Osteocyte (in vitro differentiated cells): ENCODE data around the gene SORCS3. TPM values are rescaled to one million over a fixed set of nuclear protein-coding genes. Genes with fewer than 3 reads are reported as not detected.

Source experiments
- DNase-seq: peaks from one replicate; pipeline ENCODE4 v3.0.0; 2021; ENCODE audit warnings: mixed read lengths; ENCODE audit not compliant: unreplicated experiment; ENCODE audit errors: extremely low spot score
- H3K27ac Mint-ChIP-seq: one replicate; pipeline ENCODE4 v1.8.0; 2021; ENCODE audit warnings: mild to moderate bottlenecking, mixed read lengths; ENCODE audit not compliant: unreplicated experiment
- H3K27me3 Mint-ChIP-seq: one replicate; pipeline ENCODE4 v1.8.0; 2021; ENCODE audit warnings: mixed read lengths; ENCODE audit not compliant: unreplicated experiment
- H3K36me3 Mint-ChIP-seq: one replicate; pipeline ENCODE4 v1.8.0; 2021; ENCODE audit warnings: mixed read lengths; ENCODE audit not compliant: unreplicated experiment
- H3K4me1 Mint-ChIP-seq: one replicate; pipeline ENCODE4 v1.8.0; 2021; ENCODE audit warnings: mixed read lengths; ENCODE audit not compliant: unreplicated experiment
- H3K4me3 Mint-ChIP-seq: one replicate; pipeline ENCODE4 v1.8.0; 2021; ENCODE audit warnings: mild to moderate bottlenecking, moderate library complexity, mixed read lengths; ENCODE audit not compliant: unreplicated experiment
- H3K9me3 Mint-ChIP-seq: one replicate; pipeline ENCODE4 v1.8.0; 2021; ENCODE audit warnings: mixed read lengths; ENCODE audit not compliant: unreplicated experiment
- CTCF ChIP-seq: fragments of 200-600 bp; sonication (generic); IDR thresholded peaks from 2 replicates; pipeline ENCODE4 v1.5.0; 2021; ENCODE audit warnings: antibody characterized with exemption, mild to moderate bottlenecking, moderate library complexity
- total RNA-seq: library from RNA; stranded (reverse); gene quantifications from 2 replicates; pipeline ENCODE4 v1.2.1, GENCODE V29; 2021

SORCS3 gene
- total RNA-seq, 1 donor from 2014 or later = not detected

DNA sequence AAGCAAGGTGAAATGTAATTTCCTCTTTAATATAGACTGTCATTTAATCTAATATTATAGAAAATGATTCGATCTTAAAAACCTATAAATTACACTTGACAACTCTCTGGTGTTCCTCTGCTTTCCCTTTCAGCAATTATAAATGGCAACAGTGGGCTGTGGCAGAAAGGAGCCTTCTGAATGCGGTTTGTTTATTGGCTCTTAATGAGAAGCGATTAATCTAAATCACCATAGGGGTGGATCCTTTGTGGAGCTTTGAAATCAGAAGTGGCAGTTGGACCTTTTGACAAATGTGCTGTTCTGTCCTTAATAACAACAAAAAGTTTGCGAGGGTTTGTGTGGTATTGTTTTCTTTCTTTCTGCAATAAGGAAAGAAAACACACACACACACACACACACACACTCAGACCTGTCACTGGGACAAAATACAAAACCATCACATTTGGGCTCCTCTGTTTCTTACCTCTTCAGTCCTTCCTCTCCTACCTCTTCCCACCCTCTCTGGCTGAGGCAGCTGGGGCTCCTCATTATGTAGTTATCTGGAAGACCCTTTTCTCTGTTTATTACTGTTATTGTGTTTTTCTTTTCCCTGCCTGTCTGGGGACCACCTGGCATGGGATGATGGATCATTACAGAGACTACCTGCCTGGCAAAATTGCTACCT, 316.2 kb downstream of the SORCS3 start:
- H3K36me3 Mint-ChIP-seq = no peaks in the 10 kb centered on the region
- no peak overlapping the region for H3K4me3 Mint-ChIP-seq
- H3K9me3 Mint-ChIP-seq = peaks cover 48% of the 10 kb centered on the region
- no peaks in the 10 kb centered on the region for H3K27me3 Mint-ChIP-seq
- DNase-seq = no peak
- no peaks in the 10 kb centered on the region for H3K4me1 Mint-ChIP-seq
- TF ChIP-seq CTCF = no peak
- no peak overlapping the region for H3K27ac Mint-ChIP-seq

DNA sequence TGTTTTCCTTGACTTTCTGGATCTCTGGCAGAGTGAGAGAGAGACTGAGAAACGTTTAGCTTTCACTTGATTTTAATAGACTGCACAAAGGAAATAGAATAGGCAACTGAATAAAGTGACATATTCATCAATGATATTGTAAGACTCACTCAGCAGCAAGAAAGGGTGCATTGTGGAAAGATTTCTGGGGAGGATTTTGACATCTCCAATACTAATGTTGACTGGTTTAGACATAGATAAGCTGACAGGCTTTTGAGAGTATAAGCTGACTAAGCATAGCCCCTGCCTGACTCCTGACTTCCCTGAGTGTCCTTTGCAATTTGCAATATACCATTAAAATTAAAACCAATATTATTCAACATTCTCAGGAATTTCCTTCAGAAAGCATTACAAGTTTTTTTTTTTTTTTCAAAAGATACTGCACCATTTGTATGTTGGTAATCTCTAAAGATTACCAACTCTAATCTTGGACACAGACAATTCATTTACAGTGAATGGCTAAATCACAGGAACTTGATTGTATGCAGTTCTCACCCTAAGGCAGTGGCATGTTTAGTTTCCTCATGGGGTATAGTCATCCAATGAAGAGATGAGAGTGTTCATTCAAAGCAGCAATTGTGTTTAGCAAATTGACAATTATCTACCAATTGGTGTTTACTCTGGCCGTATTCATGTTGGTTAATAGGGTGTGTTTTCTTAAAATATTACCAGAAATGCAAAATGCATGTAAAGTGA, 325.6 kb downstream of the SORCS3 start:
- Mint-ChIP-seq H3K9me3 (peaks cover 39% of the 10 kb centered on the region), H3K36me3 (no peaks in the 10 kb centered on the region), H3K4me3 (no peak overlapping the region), H3K4me1 (no peaks in the 10 kb centered on the region), H3K27me3 (no peaks in the 10 kb centered on the region), H3K27ac (no peak overlapping the region)
- no peak for TF ChIP-seq CTCF
- DNase-seq = no peak

GRCh38 chr10:104980368-104980767, 339.3 kb downstream of the SORCS3 start:
- no peaks in the 10 kb centered on the region for H3K4me1 Mint-ChIP-seq
- peaks cover 33% of the 10 kb centered on the region for H3K9me3 Mint-ChIP-seq
- H3K4me3 Mint-ChIP-seq = no peak overlapping the region
- H3K36me3 Mint-ChIP-seq = no peaks in the 10 kb centered on the region
- DNase-seq = no peak
- H3K27ac Mint-ChIP-seq = no peak overlapping the region
- no peaks in the 10 kb centered on the region for H3K27me3 Mint-ChIP-seq
- TF ChIP-seq CTCF = no peak

DNA sequence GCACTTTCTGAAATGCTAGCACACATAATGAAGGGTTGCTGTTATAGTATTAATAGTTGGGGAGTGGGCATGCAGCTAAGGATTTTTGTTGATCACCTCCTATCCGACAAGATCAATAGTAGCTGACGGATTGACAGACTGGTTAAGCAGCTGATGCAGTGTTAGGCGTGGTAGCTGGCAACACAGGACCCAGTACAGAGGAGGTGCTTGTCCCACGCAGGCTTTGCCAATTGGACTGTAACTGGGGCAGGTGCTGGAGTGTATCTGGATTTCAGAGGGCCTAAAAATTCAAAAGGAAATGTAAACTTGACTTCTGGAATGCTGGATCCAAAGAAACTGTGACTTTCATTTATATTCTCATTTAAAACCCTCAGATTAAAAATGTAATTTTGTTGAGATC, 340.9 kb downstream of the SORCS3 start:
- no peak for TF ChIP-seq CTCF
- peaks cover 46% of the 10 kb centered on the region for H3K9me3 Mint-ChIP-seq
- H3K36me3 Mint-ChIP-seq = no peaks in the 10 kb centered on the region
- no peaks in the 10 kb centered on the region for H3K4me1 Mint-ChIP-seq
- no peak for DNase-seq
- H3K27ac Mint-ChIP-seq = no peak overlapping the region
- H3K4me3 Mint-ChIP-seq = no peak overlapping the region
- H3K27me3 Mint-ChIP-seq = no peaks in the 10 kb centered on the region

- no peaks in the 10 kb centered on the region for H3K27me3 Mint-ChIP-seq
- DNase-seq = no peak
- H3K4me3 Mint-ChIP-seq = no peak overlapping the region
- H3K4me1 Mint-ChIP-seq = no peaks in the 10 kb centered on the region
- H3K9me3 Mint-ChIP-seq = peaks cover 37% of the 10 kb centered on the region
- H3K36me3 Mint-ChIP-seq = no peaks in the 10 kb centered on the region
- no peak for TF ChIP-seq CTCF
- H3K27ac Mint-ChIP-seq = no peak overlapping the region
Observed at GRCh38 chr10:104988686-104989085, 347.6 kb downstream of the SORCS3 start.
